IPS DF 6.9 (cell line): ENCODE results near the gene SLC27A1.
A peak's percentile ranks its signal among the peaks of the same experiment; 100 is the strongest.
"Not testable (repeated sequence)": the region's sequence is repeated elsewhere in the genome, so short reads cannot be mapped to it uniquely, and the experiment has no call there.

Source experiments
- DNase-seq: peaks from one replicate; pipeline ENCODE4 v3.0.0-alpha.2; 2013; ENCODE audit warnings: low read depth, low spot score
- H3K27ac ChIP-seq: one replicate; pipeline ENCODE4 v1.5.1; 2013; ENCODE audit warnings: low read length, control low read depth
- H3K27me3 ChIP-seq: 2 replicates; pipeline ENCODE4 v1.6.1; 2013; ENCODE audit warnings: mild to moderate bottlenecking, low read length; ENCODE audit not compliant: control insufficient read depth, insufficient read depth
- H3K36me3 ChIP-seq: 2 replicates; pipeline ENCODE4 v1.6.1; 2013; ENCODE audit warnings: low read length; ENCODE audit not compliant: control insufficient read depth, insufficient read depth
- H3K4me1 ChIP-seq: 2 replicates; pipeline ENCODE4 v1.6.1; 2013; ENCODE audit warnings: low read length; ENCODE audit not compliant: control insufficient read depth, insufficient read depth
- H3K4me3 ChIP-seq: 2 replicates; pipeline ENCODE4 v1.5.1; 2013; ENCODE audit warnings: mild to moderate bottlenecking, low read length
- H3K9me3 ChIP-seq: 2 replicates; pipeline ENCODE4 v1.6.1; 2013; ENCODE audit warnings: low read length, inconsistent platforms; ENCODE audit not compliant: control insufficient read depth, insufficient read depth
- WGBS: extraction: QIAGEN DNeasy Blood & Tissue Kit; methylation state at CpG from one replicate; pipeline ENCODE4 v1.1.7; 2013; ENCODE audit warnings: mixed read lengths, missing lambda C conversion rate; ENCODE audit not compliant: insufficient read length, insufficient coverage; 5-methylcytosine and 5-hydroxymethylcytosine counted together

SLC27A1 gene

DNA sequence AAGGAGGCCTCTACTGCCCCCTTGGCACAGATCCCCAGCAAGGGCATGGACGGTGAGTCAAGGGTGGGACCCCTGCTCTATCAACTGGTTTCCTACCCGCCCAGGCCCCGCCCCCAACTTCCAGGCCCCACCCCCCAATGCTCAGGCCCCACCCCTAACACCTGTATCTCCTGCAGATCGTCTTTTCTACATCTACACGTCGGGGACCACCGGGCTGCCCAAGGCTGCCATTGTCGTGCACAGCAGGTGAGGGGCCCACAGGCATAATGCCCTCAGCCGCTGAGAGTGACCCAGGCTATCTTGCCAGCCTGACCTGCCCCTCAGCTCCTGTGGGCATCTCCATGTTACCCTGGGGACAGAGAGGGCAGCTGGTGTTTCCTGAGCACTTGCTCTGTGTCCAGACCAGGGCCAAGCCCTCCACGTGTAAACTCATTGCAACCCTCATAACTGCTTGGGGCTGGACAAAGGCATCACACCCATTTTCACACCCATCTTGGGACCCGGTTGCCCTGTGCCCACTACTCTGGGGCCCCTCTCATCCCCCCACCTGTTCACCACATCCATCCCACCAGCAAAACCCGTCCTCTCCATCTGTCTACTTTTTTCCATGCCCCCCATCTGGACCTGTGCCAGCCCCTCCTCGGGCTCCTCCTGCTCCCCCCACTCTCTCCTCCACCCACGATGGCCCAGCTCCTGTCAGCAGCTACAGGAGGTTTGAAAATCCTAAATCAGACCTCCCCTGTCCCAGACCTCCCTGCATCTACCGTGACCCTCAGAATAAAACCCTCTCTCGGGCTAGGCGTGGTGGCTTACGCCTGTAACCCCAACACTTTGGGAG, 17.2 kb downstream of the SLC27A1 start:
- no CpG with 5 or more reads among the region's 18 CpGs for WGBS
- Histone ChIP-seq H3K4me1 (peaks cover 6% of the 10 kb centered on the region), H3K9me3 (no peaks in the 10 kb centered on the region), H3K36me3 (no peaks in the 10 kb centered on the region), H3K27ac (no peak overlapping the region), H3K4me3 (no peak overlapping the region), H3K27me3 (no peaks in the 10 kb centered on the region)
- DNase-seq, result no peak

DNA sequence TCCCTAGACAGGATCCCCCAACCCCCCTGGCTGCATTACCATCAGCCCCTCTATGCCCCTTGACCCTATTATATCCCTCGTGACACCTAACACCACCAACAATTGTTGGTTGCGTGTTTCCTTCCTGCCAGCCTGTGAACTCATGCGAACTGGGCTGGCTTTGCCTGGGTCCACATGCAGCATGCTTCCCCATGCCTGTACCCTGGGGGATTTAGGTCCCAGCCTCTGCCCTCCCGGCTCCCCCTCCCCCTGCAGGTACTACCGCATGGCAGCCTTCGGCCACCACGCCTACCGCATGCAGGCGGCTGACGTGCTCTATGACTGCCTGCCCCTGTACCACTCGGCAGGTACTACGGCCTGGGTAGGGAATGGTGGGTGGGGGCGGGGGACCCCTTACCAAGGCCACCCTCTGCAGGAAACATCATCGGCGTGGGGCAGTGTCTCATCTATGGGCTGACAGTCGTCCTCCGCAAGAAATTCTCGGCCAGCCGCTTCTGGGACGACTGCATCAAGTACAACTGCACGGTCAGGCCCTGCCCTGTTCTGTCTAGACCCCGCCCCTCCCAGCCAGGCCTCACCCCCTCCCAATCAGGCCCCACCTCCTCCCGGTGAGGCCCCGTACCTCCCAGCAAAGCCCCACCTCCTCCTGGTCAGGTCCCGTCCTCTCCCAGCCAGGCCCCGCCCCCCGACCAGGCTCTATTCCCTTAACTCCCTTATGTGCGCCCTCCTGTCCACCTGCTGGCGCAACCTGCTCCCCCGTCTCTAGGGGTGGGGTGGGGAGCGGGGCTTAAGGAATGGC, 18.5 kb downstream of the SLC27A1 start:
- Histone ChIP-seq H3K36me3 (no peaks in the 10 kb centered on the region), H3K27ac (no peak overlapping the region), H3K4me3 (peak overlapping the region; percentile 56; the same call in 1 of the 2 replicates), H3K4me1 (peaks cover 6% of the 10 kb centered on the region), H3K9me3 (no peaks in the 10 kb centered on the region), H3K27me3 (no peaks in the 10 kb centered on the region)
- no CpG with 5 or more reads among the region's 31 CpGs for WGBS
- no peak for DNase-seq

DNA sequence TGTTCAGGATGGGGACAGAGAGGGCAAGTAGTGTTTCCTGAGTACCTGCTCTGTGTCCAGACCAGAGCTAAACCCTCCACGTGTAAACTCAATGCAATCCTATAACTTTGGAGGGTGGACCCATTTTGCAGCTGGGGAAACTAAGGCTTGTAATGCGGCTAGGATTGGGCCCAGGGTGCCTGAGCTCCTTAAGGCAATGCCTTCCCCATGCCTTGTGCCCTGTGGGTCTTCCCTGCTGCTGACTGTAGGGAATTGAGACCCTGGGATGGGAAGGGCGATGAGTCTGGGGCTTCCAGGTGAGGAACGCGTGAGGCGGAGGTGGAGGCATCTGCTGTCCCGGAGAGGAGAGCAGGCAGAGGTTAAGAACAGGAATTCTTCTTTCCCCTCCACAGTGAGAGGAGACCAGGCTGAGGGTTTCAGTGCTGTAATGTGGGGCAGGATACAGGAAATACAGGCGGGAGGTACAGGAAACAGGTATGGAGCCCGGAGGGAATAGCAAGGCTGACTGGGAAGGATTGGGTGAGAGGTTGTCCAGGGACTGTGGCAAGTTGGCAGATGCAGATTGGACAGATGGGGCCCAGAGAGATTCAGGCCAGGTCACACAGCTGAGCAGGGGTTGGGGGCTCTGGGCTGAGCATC, 19.2 kb downstream of the SLC27A1 start:
- no peak for DNase-seq
- Histone ChIP-seq H3K4me1 (peaks cover 6% of the 10 kb centered on the region), H3K9me3 (no peaks in the 10 kb centered on the region), H3K27ac (no peak overlapping the region), H3K27me3 (no peaks in the 10 kb centered on the region), H3K4me3 (no peak overlapping the region), H3K36me3 (no peaks in the 10 kb centered on the region)
- WGBS, result no CpG with 5 or more reads among the region's 9 CpGs

DNA sequence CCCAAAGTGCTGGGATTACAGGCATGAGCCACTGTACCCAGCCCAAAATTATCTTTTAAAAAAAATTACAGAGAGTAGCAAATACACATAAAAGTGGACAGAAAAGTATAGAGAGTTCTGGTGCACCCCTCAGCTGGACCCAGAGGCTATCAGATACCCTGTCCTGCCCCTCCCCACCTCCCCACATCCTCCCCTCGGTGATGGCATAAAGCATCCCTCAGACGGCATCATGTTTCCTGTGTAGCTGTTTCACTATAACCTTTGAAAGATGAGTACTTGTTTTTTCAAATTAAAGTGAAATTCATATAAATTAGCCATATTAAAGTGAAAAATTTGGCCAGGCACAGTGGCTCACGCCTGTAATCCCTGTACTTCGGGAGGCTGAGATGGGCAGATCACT, 20.1 kb downstream of the SLC27A1 start:
- WGBS, result no CpG with 5 or more reads among the region's 4 CpGs

DNA sequence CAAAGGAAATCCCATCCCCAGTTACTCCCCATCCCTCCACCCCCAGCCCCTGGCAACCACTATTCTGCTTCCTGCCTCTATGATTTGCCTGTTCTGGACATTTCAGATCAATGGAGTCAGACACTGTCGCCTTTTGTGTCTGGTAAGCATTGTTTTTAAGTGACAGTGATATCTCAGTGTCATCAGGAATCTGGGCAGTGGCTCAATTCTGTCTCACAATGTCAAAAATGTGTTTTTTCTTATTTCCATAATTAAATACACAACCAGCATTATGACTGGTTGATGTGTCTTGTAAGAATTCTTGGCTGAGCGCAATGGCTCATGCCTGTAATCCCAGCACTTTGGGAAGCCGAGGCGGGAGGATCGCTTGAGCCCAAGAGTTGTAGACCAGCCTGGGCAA, 21.0 kb downstream of the SLC27A1 start:
- Histone ChIP-seq H3K27me3 (no peaks in the 10 kb centered on the region), H3K36me3 (no peaks in the 10 kb centered on the region), H3K4me1 (peaks cover 6% of the 10 kb centered on the region), H3K9me3 (no peaks in the 10 kb centered on the region), H3K27ac (no peak overlapping the region), H3K4me3 (no peak overlapping the region)
- WGBS, result no CpG with 5 or more reads among the region's 5 CpGs
- no peak for DNase-seq

More for the DNA sequence above, 20.1 kb downstream of the SLC27A1 start:
- no peak for DNase-seq
- H3K27me3 ChIP-seq, result no peaks in the 10 kb centered on the region
- H3K36me3 ChIP-seq, result no peaks in the 10 kb centered on the region
- H3K4me3 ChIP-seq, result no peak overlapping the region
- H3K4me1 ChIP-seq, result peaks cover 6% of the 10 kb centered on the region
- no peaks in the 10 kb centered on the region for H3K9me3 ChIP-seq
- H3K27ac ChIP-seq, result no peak overlapping the region

DNA sequence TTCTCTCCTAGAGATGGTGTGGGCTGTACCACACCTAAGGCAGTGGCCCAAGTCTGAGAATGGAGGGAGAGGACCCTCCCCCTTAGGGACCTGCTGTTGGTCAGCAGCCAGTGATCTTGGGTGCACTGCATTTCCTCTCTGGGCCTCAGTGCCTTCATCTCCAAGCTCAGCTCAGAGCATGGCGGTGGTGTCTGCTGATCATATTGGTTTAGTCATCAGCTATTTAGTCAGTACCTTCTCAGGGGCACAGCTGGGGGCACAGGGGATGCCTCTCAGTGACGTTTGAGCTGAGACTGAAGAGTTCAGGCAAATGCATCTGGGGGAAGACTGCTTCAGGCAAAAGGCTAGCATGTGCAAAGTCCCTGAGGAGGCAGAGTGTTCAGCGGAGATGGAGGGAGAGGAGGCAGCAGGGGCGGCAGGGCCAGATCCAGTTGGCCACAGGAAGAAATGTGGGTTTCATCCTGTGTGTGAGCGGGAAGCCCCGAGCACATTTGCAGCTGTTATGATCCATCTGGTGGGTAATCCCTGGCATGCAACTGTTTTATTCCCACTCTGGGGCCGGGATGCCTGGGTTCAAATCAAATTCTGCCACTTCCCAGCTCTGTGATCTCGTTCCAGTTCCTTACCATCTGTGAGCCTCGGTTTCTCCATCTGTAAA, 25.4 kb downstream of the SLC27A1 start:
- no peak overlapping the region for H3K27ac ChIP-seq
- H3K9me3 ChIP-seq, result no peaks in the 10 kb centered on the region
- no peak overlapping the region for H3K4me3 ChIP-seq
- WGBS, result no CpG with 5 or more reads among the region's 9 CpGs
- no peak for DNase-seq
- H3K27me3 ChIP-seq, result no peaks in the 10 kb centered on the region
- H3K4me1 ChIP-seq, result 0 out of 2 replicates have a peak, but pooled peaks cover 3% of the 10 kb centered on the region
- no peaks in the 10 kb centered on the region for H3K36me3 ChIP-seq

DNA sequence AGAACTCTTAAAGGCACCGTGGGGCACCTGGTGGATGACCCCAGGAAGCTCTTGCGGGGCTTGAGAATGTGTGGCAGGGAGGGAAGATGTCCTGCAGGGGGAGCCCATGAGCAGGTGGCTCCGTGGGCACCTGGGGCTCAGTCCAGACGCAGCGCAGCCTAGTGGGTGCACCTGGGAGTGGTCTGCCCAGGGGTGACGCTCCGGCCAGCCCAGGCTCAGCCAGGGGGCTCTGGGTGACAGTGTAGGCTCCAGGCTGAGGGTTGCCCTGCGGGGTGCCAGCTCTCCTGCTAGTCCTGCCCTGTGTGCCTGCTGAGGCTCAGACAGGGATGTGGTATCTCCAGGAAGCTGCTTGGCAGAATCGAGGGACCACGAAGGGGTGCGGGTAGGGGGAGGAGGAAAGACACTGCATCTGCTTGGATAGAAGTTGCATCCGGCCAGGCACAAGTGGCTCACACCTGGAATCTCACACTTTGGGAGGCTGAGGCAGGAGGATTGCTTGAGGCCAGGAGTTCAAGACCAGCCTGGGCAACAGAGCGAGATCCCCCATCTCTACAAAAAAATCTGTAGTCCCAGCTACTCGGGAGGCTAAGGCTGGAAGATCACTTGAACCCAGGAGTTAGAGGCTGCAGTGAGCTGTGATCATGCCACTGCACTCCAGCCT, 26.1 kb downstream of the SLC27A1 start:
- no CpG with 5 or more reads among the region's 14 CpGs for WGBS
- H3K36me3 ChIP-seq, result no peaks in the 10 kb centered on the region
- H3K4me1 ChIP-seq, result 0 out of 2 replicates have a peak, but pooled peaks cover 3% of the 10 kb centered on the region
- H3K4me3 ChIP-seq, result no peak overlapping the region
- no peaks in the 10 kb centered on the region for H3K27me3 ChIP-seq
- H3K9me3 ChIP-seq, result no peaks in the 10 kb centered on the region
- DNase-seq, result no peak
- H3K27ac ChIP-seq, result no peak overlapping the region

DNA sequence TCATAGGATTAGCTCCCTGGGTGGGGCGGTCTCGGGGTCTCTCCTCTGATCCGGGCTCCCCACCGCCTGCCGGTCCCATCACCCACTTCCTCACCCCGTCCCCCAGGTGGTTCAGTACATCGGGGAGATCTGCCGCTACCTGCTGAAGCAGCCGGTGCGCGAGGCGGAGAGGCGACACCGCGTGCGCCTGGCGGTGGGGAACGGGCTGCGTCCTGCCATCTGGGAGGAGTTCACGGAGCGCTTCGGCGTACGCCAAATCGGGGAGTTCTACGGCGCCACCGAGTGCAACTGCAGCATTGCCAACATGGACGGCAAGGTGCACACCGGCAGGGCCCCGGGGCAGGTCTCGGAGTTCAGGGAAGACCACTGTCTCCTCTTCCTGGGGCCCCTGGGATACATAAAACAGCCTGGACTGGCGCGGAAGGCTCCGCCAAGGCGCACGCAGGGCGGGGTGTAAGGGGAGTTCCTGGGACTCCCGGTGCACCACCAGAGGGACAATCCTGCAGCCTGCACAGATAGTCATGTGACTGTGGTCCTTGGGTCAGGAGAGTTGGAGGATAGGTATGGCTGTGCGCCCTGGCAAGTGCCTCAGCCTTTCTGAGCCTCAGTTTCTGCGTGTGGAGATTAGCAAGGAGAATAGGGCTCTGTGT, 26.9 kb downstream of the SLC27A1 start:
- no peak for DNase-seq
- 0 out of 2 replicates have a peak, but pooled peaks cover 3% of the 10 kb centered on the region for H3K4me1 ChIP-seq
- H3K27me3 ChIP-seq, result no peaks in the 10 kb centered on the region
- H3K4me3 ChIP-seq, result no peak overlapping the region
- no CpG with 5 or more reads among the region's 41 CpGs for whole genome bisulfite sequencing
- H3K36me3 ChIP-seq, result no peaks in the 10 kb centered on the region
- H3K27ac ChIP-seq, result no peak overlapping the region
- no peaks in the 10 kb centered on the region for H3K9me3 ChIP-seq

DNA sequence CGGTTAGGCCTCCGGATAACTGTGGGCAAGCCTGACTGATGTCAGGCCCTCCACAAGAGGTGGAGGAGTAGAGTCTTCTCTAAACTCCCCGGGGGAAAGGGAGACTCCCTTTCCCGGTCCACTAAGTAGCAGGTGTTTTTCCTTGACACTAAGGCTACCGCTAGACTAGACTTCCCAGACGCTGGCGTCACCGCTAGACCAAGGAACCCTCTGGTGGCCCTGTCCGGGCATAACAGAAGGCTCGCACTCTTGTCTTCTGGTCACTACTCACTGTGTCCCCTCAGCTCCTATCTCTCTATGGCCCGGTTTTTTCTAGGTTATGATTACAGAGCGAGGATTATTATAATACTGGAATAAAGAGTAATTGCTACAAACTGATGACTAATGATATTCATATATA, 28.7 kb downstream of the SLC27A1 start:
- H3K36me3 ChIP-seq, H3K4me1 ChIP-seq, H3K4me3 ChIP-seq, H3K27ac ChIP-seq, DNase-seq, H3K9me3 ChIP-seq, H3K27me3 ChIP-seq: not testable (repeated sequence)
- WGBS, result no CpG with 5 or more reads among the region's 12 CpGs
